Activated gamma-delta T cell (primary cell): Measurements from ENCODE around the gene CD81.
A peak's percentile ranks its signal among the peaks of the same experiment; 100 is the strongest.
"Not testable (repeated sequence)": the region's sequence is repeated elsewhere in the genome, so short reads cannot be mapped to it uniquely, and the experiment has no call there.

Experiments
- DNase-seq: peaks from one replicate; lab custom pipeline; 2025; lab: John Stamatoyannopoulos, UW
- total RNA-seq, 2 donors: gene quantifications; one replicate each; lab custom pipeline; 2026; lab: John Stamatoyannopoulos, UW

The CD81 gene
- 91.2 to 115 reads per million in 2 donors for total RNA-seq

- peak; percentile 56 for DNase-seq
Measured at GRCh38 chr11:2376751-2377451, at the start of gene CD81. Gene CD81, plus strand, starts transcription at chr11:2377310. Its CDS starts 240 bp downstream, at chr11:2377550.

- no peak for DNase-seq
Measured at GRCh38 chr11:2328021-2328420, 49.1 kb upstream of the CD81 start.

- DNase-seq: no peak
Measured at GRCh38 chr11:2328656-2329354, 48.3 kb upstream of the CD81 start.

- DNase-seq: no peak
Measured at GRCh38 chr11:2329551-2329950, 47.6 kb upstream of the CD81 start.

GRCh38 chr11:2330696-2331095 is 46.4 kb upstream of the CD81 start:
- no peak for DNase-seq

- DNase-seq: no peak
Measured at GRCh38 chr11:2331404-2331803, 45.7 kb upstream of the CD81 start.

GRCh38 chr11:2332569-2332968 is 44.5 kb upstream of the CD81 start:
- DNase-seq: not testable (repeated sequence)

- not testable (repeated sequence) for DNase-seq
Measured at GRCh38 chr11:2333486-2334205, 43.5 kb upstream of the CD81 start.

GRCh38 chr11:2335286-2335685 is 41.8 kb upstream of the CD81 start:
- not testable (repeated sequence) for DNase-seq

- DNase-seq: not testable (repeated sequence)
Measured at GRCh38 chr11:2338760-2339159, 38.4 kb upstream of the CD81 start.

GRCh38 chr11:2342557-2342956 is 34.6 kb upstream of the CD81 start:
- DNase-seq: no peak

- DNase-seq: no peak
Measured at GRCh38 chr11:2342981-2343380, 34.1 kb upstream of the CD81 start.

GRCh38 chr11:2343502-2343901 is 33.6 kb upstream of the CD81 start:
- no peak for DNase-seq

GRCh38 chr11:2345050-2345449 is 32.1 kb upstream of the CD81 start:
- no peak for DNase-seq

- no peak for DNase-seq
Measured at GRCh38 chr11:2346014-2346413, 31.1 kb upstream of the CD81 start.

GRCh38 chr11:2346586-2347307 is 30.4 kb upstream of the CD81 start:
- DNase-seq: no peak

- DNase-seq: no peak
Measured at GRCh38 chr11:2347308-2347830, 29.7 kb upstream of the CD81 start.

GRCh38 chr11:2348986-2349385 is 28.1 kb upstream of the CD81 start:
- DNase-seq: no peak

- no peak for DNase-seq
Measured at GRCh38 chr11:2351701-2352100, 25.4 kb upstream of the CD81 start.

GRCh38 chr11:2352420-2352819 is 24.7 kb upstream of the CD81 start:
- DNase-seq: no peak

- no peak for DNase-seq
Measured at GRCh38 chr11:2355000-2355644, 22.0 kb upstream of the CD81 start.
